ENCODE data around the gene UBAP2L.
"Not testable (repeated sequence)": the region's sequence is repeated elsewhere in the genome, so short reads cannot be mapped to it uniquely, and the experiment has no call there.

UBAP2L gene

DNA sequence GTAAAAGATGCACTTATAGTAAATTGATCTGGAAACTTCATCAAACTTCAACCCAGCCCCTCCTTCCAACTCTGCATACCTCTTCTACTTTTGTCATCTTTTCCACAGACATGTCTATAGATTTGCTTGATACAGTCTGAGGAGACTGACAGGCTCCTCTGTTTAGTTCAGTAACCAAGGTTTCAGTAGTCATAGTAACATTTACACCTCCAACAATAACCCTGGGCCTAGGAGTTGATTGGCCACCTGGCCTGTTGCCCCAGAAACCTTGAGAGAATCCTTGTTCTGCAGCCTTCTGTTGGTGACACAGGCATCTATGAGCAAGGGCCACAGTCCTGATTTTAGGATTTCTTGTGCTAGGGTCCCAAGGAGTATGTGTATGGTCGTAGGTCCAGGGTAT, 14.6 kb upstream of the UBAP2L start, which contains the start of gene CFAP141:
TSS of gene CFAP141 (minus strand) at position 138 of the 400 bp plus-strand sequence. CDS start at position 112, 26 bp downstream.
- no peak for DNase-seq

- no peak for DNase-seq
Measured at GRCh38 chr1:154207262-154207661, 13.5 kb upstream of the UBAP2L start.

DNA sequence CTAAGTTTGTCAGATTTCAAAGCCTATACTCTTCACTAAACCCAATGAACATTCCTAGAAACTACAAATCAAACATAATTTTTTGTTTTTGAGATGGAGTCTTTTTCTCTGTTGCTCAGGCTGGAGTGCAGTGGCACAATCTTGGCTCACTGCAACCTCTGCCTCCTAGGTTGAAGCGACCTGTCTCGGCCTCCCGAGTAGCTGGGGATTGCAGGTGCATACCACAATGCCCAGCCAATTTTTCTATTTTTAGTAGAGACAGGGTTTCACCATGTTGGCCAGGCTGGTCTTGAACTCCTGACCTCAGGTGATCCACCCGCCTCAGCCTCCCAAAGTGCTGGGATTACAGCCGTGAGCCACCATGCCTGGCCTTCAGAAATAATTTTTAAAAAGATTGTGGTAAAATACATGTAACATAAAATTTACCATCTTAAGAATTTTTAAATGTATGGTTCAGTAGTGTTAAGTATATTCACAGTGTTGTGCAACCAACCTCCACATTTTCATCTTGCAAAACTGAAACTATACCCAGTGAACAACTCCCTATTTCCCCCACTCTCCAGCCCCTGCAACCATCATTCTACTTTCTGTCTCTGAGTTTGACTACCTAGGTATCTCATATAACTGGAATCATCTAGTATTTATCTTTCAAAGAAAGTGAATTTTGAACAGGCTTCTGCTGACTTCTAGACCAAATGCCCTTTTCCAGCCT, 11.9 kb upstream of the UBAP2L start:
- no peak for DNase-seq

DNA sequence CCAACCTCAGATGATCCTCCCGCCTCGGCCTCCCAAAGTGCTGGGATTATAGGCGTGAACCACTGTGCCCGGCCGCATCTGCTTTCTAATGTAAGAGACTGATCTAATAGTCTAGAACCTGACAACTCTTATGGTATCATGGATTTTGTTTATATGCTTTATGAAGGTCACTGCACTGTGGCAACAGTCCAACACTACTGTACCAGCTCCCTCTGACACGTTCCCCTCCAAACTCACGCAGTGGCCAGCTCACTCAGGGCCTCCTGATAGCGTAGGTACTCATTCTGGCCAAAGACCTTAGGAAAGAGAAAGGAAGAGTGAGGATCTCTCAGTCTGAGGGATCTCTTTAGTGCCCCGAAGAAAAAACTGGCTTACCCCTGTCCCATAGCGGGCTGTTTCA, 8.7 kb upstream of the UBAP2L start:
- no peak for DNase-seq

DNA sequence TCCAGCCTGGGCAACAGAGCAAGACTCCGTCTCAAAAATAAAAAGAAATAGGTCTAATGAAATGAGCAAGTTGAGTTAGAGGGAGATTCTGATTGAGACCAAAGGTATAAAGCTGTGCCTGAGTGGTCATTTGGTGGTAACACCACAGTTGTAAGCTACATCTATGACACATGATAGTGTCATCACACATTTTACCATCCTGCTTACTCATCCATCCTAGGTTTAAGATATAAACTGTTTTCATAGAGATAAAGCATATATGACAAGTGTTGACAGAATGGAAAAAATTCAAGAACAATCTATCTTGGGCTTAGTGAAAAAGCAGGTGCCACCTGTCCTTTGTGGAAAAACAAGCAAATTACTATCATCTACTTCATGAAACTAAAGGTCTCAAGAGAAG, 7.5 kb upstream of the UBAP2L start:
- no peak for DNase-seq

DNA sequence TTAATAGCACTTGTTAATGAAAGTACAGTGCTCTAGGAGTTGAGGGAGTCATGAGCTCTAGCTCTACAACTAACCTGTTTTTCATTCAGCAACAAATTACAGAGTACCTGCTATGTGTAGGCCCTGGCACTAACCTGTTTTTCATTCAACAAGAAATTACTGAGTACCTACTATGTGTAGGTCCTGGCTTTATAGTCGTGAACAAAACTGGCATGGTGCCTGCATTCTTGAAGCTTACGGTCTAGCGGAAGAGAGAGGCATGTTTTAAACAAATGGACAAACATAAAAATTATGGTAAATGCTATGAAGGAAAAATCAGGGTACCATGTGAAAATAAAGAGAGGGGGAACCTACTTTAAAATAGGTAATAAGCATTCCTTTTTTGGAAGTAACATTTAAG, 2.2 kb upstream of the UBAP2L start:
- no peak for DNase-seq

- DNase-seq: no peak
Measured at GRCh38 chr1:154219541-154219940, 1.2 kb upstream of the UBAP2L start.

GRCh38 chr1:154220970-154221277, 169 bp downstream of the UBAP2L start:
- DNase-seq: no peak

DNA sequence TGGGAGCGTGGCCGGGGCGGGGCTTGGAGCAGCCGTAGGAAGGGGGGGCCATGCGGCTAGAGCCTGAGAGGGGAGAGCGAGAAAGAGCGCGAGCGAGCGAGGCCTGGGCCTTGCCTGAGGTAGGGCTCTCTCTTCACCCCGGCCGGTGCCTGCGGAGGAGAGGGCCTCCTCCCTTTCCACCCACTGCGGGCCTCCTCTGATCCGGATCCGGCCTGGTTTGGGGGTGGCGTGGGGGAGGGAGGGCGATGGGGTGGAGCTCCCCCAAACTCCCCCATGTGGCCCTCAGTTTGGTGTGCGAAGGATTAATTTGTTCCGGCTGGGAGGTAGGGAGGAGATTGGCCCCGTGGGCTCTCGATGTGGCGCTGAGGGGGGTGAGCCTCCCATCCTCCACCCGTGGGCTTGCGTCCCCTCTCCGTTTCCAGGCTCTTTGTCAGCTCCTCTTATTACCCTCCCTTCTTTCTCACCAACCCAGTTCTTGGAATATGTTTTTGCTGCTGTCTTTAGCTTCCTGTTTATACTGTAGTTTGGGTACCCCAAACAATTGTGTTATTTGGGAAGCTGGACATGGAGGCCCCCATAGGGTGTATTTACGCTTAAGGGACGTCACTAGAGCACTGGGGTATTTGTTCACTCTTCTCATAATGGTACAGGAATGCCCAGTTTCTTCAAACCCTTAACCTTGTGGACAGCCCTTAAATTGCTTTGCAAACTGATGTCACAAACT, 685 bp downstream of the UBAP2L start:
- DNase-seq: peak; percentile 59

GRCh38 chr1:154222518-154222917, 1.8 kb downstream of the UBAP2L start:
- DNase-seq: no peak

GRCh38 chr1:154222918-154223317, 2.2 kb downstream of the UBAP2L start:
- DNase-seq: no peak

DNA sequence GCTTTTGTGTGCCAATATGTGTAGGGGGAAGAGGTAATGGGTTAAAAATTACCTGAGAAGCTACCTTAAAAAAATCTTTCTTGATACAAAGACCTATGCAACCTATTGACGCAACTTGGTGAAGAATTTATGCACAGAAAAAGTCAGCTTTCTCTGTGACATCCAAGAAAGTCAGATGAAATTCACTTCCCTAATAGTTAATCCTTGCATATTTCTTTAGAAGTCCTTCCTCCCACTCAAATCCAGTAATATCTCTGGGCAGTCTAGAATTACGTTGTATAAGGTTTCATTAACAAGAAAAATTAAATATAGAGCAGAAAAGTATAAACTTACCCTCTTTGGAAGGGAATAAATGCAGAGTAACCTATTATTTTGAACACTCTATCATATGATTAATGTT, 2.9 kb downstream of the UBAP2L start:
- no peak for DNase-seq

DNA sequence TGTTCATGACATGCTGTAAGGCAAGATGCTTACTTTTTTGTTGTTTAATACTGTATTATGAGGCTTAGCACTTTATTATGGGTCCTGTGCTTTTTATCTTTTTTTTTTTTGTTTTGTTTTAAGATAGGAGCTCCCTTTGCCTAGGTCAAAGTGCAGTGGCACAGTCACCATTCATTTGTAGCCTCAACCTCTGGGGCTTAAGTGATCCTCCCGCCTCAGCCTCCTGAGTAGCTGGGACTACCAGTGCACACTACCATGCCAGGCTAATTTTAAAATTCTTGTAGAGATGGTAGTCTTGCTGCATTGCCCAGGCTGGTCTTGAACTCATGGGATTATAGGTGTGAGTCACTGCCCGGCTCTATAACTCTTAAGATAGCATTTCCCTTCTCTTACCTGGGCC, 4.6 kb downstream of the UBAP2L start:
- no peak for DNase-seq

- DNase-seq: not testable (repeated sequence)
Measured at GRCh38 chr1:154231112-154231511, 10.4 kb downstream of the UBAP2L start.

DNA sequence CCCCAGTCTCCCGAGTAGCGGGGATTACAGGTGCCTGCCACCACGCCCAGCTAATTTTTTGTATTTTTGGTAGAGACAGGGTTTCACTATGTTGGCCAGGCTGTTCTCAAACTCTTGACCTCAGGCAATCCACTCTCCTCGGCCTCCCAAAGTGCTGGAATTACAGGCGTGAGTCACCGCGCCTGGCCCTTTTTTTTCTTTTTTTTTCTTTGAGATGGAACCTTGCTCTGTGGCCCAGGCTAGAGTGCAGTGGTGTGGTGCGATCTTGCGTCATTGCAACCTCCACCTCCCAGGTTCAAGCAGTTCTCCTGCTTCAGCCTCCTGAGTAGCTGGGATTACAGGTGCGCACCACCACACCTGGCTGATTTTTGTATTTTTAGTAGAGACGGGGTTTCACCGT, 12.4 kb downstream of the UBAP2L start:
- DNase-seq: not testable (repeated sequence)

DNA sequence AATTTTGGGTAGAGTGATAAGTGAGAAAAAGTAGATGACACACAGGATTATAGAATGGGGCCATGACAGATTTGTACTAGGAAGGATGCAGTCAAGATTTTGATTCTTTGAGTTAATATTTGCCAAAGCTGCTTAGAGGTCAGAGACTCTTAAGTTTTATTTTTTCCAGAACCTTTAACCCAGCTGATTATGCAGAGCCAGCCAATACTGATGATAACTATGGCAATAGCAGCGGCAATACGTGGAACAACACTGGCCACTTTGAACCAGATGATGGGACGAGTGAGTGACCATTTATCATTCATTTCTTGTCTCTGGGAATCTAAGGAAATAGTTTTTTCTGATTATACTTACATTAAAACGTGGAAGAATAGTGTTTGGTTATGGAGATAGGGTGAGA, 16.1 kb downstream of the UBAP2L start:
- no peak for DNase-seq

- no peak for DNase-seq
Measured at GRCh38 chr1:154237435-154237834, 16.7 kb downstream of the UBAP2L start.

GRCh38 chr1:154237880-154238506, 17.2 kb downstream of the UBAP2L start:
- no peak for DNase-seq

- DNase-seq: no peak
Measured at GRCh38 chr1:154239491-154239890, 18.7 kb downstream of the UBAP2L start.

DNA sequence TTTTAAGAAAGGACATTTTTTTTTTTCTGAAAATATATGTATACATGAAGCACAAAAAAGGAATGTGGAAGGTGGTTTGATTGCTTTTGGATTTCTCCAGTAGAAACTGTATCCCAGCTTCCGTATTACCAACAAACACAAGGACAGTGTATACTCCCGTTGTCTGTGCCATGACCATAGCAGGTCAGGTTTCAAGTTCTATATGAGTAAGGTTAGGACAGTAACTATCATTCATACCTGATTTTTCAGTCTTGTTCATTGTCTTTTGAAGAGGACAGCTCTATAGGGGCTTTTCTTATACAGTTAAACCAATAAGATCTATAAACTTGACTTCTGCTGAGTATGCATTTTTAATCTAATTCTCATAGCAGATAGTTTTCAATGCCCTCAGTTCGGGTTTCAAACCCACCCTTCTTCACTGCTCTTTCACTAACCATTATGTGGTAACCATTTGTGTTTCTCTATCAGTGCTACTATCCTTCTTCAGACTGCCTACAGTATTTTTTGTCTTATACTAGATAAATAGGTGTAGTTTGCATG, 19.6 kb downstream of the UBAP2L start:
- DNase-seq: no peak

DNA sequence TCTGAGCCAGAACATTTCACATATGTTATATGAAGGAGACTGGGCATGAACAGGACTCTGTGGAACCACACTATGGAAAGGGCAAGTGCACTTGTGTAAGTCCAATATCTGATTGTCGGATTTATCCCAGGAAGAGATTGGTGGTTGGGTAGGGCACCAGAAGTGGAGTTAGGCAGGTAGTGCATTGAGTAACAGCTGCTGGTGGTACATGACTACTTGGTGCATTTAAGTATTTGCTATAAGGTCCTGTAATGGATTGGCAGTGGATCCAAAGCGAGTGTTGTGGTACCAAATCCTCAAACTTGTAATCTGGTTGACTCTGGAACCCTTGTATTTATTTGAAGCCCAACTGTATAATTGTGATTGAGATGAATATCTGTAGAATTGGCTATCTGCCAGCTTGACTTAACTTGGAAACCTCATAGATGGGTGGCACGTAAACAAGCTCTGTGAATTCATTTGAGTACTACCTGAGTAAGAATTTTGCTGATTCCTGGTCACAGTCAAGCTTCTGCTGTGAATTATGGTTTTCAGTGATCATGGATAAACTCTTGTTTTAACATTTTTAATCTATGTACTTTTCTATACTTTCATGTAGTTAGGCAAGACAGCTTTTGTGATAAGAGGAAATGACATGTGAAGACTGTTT, 21.1 kb downstream of the UBAP2L start:
- no peak for DNase-seq

DNA sequence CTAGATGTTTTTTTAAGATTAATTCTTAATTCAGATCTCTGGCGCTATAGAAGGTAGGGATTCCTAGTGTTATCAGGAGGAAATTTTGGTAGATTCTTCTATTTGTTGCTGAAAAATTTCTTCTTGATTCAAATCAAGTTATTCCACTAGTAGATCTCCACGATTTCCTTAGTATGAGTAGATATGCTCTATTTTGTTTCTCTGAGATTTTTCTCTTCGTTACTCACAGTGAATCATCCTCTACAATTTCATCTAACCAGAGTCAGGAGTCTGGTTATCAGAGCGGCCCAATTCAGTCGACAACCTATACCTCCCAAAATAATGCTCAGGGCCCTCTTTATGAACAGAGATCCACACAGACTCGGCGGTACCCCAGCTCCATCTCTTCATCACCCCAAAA, 32.9 kb downstream of the UBAP2L start:
- no peak for DNase-seq

DNA sequence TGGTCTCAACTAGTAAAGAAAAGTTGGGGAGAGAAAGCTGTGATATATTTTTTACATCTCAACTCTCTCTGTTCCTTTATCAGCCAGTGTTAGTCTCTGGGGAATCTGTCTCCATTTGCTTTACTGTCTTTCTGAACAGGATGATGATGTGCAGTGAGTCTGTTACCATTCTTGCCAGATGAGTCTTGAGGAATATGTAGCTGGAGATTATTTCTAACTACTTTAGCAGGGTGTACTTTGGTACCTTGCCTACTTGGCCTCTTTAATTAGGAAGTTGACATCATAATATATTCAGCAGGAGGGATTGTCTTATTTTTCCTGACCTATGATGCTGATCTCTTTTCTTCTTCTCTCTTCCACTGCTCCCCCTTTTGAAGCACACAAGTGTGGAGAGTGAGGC, 35.9 kb downstream of the UBAP2L start:
- no peak for DNase-seq
